GM12891 (cell line): Measurements from ENCODE around the gene TFF1.

Experiments used
- DNase-seq: peaks from one replicate; pipeline ENCODE4 v3.0.0; 2011; ENCODE audit warnings: low spot score; ENCODE audit not compliant: insufficient read length
- FAIRE-seq: peaks from 2 replicates; lab custom pipeline; 2011; peaks lifted over from hg19 to GRCh38; lab: Jason Lieb, UNC
- PAX5 ChIP-seq: IDR thresholded peaks from 2 replicates; pipeline ENCODE4 v1.6.1; 2011; ENCODE audit warnings: low read length, moderate library complexity, mild to moderate bottlenecking; ENCODE audit not compliant: insufficient read depth, severe bottlenecking
- POLR2A ChIP-seq: IDR thresholded peaks from 2 replicates; pipeline ENCODE4 v1.6.1; 2011; ENCODE audit warnings: low read depth, low read length, control low read depth
- POLR2AphosphoS5 ChIP-seq: IDR thresholded peaks from 2 replicates; pipeline ENCODE4 v1.6.1; 2011; ENCODE audit warnings: low read depth, low read length, control low read depth
- POU2F2 ChIP-seq: IDR thresholded peaks from 2 replicates; pipeline ENCODE4 v1.6.1; 2011; ENCODE audit warnings: low read depth, mild to moderate bottlenecking, control low read depth, low read length, moderate library complexity
- SPI1 ChIP-seq: IDR thresholded peaks from 2 replicates; pipeline ENCODE4 v1.6.1; 2011; ENCODE audit warnings: low read depth, low read length, control low read depth
- TAF1 ChIP-seq: IDR thresholded peaks from 2 replicates; pipeline ENCODE4 v1.6.1; 2011; ENCODE audit warnings: low read depth, low read length, control low read depth

The TFF1 gene

GRCh38 chr21:42314616-42315295, 51.6 kb downstream of the TFF1 start:
- DNase-seq (no peak), FAIRE-seq (no peak)
- TF ChIP-seq PAX5 (no peak), POLR2AphosphoS5 (no peak), TAF1 (no peak), SPI1 (no peak)

GRCh38 chr21:42313501-42313969, 52.8 kb downstream of the TFF1 start:
- TF ChIP-seq PAX5 (no peak), TAF1 (no peak), SPI1 (no peak), POU2F2 (no peak), POLR2AphosphoS5 (no peak), POLR2A (no peak)
- DNase-seq, result no peak
- FAIRE-seq, result no peak

GRCh38 chr21:42312626-42313104, 53.7 kb downstream of the TFF1 start:
- DNase-seq, result no peak
- no peak for TF ChIP-seq POU2F2
- no peak for FAIRE-seq
